A549 treated with dexamethasone at 1 μM for 4 hours (cell line): ENCODE measurements around the gene GPR161. TPM values are rescaled to one million over a fixed set of nuclear protein-coding genes. Genes with fewer than 3 reads are reported as not detected.

Experiments
- total RNA-seq: library from RNA; stranded (reverse); fragments of 200-300 nt; extraction: Qiagen RNA extraction; gene quantifications from 5 replicates; pipeline ENCODE4 v1.2.3, GENCODE V29; 2022

Gene GPR161
- 10.3 to 18.0 TPM (median 16.2 TPM) in 5 replicates for total RNA-seq

GRCh38 chr1:168136709-168137514 lies at the start of gene GPR161:
Gene GPR161 (minus strand): TSS chr1:168136930. CDS start chr1:168104850, 32,080 bp downstream.

GRCh38 chr1:168178638-168179437 lies 42.1 kb upstream of the GPR161 start, which contains the start of gene TIPRL:
Gene TIPRL (plus strand): TSS chr1:168178962. CDS start chr1:168179078, 116 bp downstream.

Other genes with a start within 250 kb of the GPR161 start
- 0.04 to 0.14 TPM (median 0.12 TPM) in 4 of 5 replicates, not detected in the other for gene ADCY10, start 222.8 kb downstream of the GPR161 start, total RNA-seq
- gene DCAF6, start 200.2 kb downstream of the GPR161 start, total RNA-seq = 27.0 to 29.2 TPM (median 29.0 TPM) in 5 replicates
- gene MPC2, start 199.9 kb downstream of the GPR161 start, total RNA-seq = 50.2 to 83.4 TPM (median 73.6 TPM) in 5 replicates
- gene TIPRL, start 42.0 kb upstream of the GPR161 start, total RNA-seq = 31.5 to 35.4 TPM (median 32.7 TPM) in 5 replicates
- 16.0 to 19.9 TPM (median 17.3 TPM) in 5 replicates for gene SFT2D2, start 89.1 kb upstream of the GPR161 start, total RNA-seq
- 0.51 to 0.71 TPM (median 0.67 TPM) in 5 replicates for gene TBX19, start 143.9 kb upstream of the GPR161 start, total RNA-seq